ENCODE measurements around the gene SEMA6A. TPM values are rescaled to one million over a fixed set of nuclear protein-coding genes. Genes with fewer than 3 reads are reported as not detected.

SEMA6A gene
- total RNA-seq, 1 donor from 2014 or later, result 0.27 TPM

GRCh38 chr5:116498503-116499048 is 76.0 kb downstream of the SEMA6A start:
- no peak for DNase-seq (ENCODE audit: low read depth)

- no peak for DNase-seq (ENCODE audit: low read depth)
These were observed 77.0 kb downstream of the SEMA6A start for GRCh38 chr5:116497631-116498030.

GRCh38 chr5:116495786-116496357 is 78.8 kb downstream of the SEMA6A start:
- DNase-seq (ENCODE audit: low read depth), result peak; percentile 30

GRCh38 chr5:116494784-116495450 is 79.7 kb downstream of the SEMA6A start:
- no peak for DNase-seq (ENCODE audit: low read depth)

GRCh38 chr5:116492776-116493175 is 81.8 kb downstream of the SEMA6A start:
- DNase-seq (ENCODE audit: low read depth), result no peak

- DNase-seq (ENCODE audit: low read depth), result peak; percentile 89
These were observed 82.5 kb downstream of the SEMA6A start for GRCh38 chr5:116492016-116492623.

GRCh38 chr5:116488356-116489041 is 86.1 kb downstream of the SEMA6A start:
- DNase-seq (ENCODE audit: low read depth), result no peak

- no peak for DNase-seq (ENCODE audit: low read depth)
These were observed 87.6 kb downstream of the SEMA6A start for GRCh38 chr5:116487045-116487444.

- no peak for DNase-seq (ENCODE audit: low read depth)
These were observed 88.0 kb downstream of the SEMA6A start for GRCh38 chr5:116486588-116486987.

GRCh38 chr5:116484645-116485044 is 90.0 kb downstream of the SEMA6A start:
- no peak for DNase-seq (ENCODE audit: low read depth)

- DNase-seq (ENCODE audit: low read depth), result peak; percentile 18
These were observed 92.2 kb downstream of the SEMA6A start for GRCh38 chr5:116482394-116482793.

- DNase-seq (ENCODE audit: low read depth), result no peak
These were observed 93.6 kb downstream of the SEMA6A start for GRCh38 chr5:116480894-116481510.

GRCh38 chr5:116479776-116480675 is 94.6 kb downstream of the SEMA6A start:
- DNase-seq (ENCODE audit: low read depth), result no peak

GRCh38 chr5:116478491-116478890 is 96.1 kb downstream of the SEMA6A start:
- DNase-seq (ENCODE audit: low read depth), result peak; percentile 75

GRCh38 chr5:116476897-116477537 is 97.6 kb downstream of the SEMA6A start:
- DNase-seq (ENCODE audit: low read depth), result no peak

GRCh38 chr5:116475338-116475737 is 99.3 kb downstream of the SEMA6A start:
- DNase-seq (ENCODE audit: low read depth), result no peak

GRCh38 chr5:116473706-116474105 is 100.9 kb downstream of the SEMA6A start:
- DNase-seq (ENCODE audit: low read depth), result no peak

- DNase-seq (ENCODE audit: low read depth), result no peak
These were observed 102.3 kb downstream of the SEMA6A start for GRCh38 chr5:116472274-116472673.

GRCh38 chr5:116469631-116470030 is 105.0 kb downstream of the SEMA6A start:
- DNase-seq (ENCODE audit: low read depth), result no peak

- DNase-seq (ENCODE audit: low read depth), result no peak
These were observed 106.0 kb downstream of the SEMA6A start for GRCh38 chr5:116468583-116468982.

All from myocyte (in vitro differentiated cells).